GM06990 (cell line): ENCODE results near the gene IP6K1.

Experiments used
- DNase-seq: peaks from one replicate; pipeline ENCODE4 v3.0.0-alpha.2; 2011; ENCODE audit not compliant: insufficient read length; ENCODE audit errors: extremely low read depth
- H3K27me3 ChIP-seq: replicated peaks from 2 replicates; pipeline ENCODE4 v1.6.0; 2011; ENCODE audit warnings: low read length; ENCODE audit not compliant: control insufficient read depth, insufficient read depth
- H3K36me3 ChIP-seq: 2 replicates; pipeline ENCODE4 v1.5.1; 2011; ENCODE audit warnings: low read length; ENCODE audit not compliant: control insufficient read depth, insufficient read depth
- H3K4me3 ChIP-seq: replicated peaks from 2 replicates; pipeline ENCODE4 v1.5.1; 2011; ENCODE audit warnings: low read depth, mild to moderate bottlenecking, control low read depth, low read length
- CTCF ChIP-seq: IDR thresholded peaks from 2 replicates; pipeline ENCODE4 v1.5.1; 2011; ENCODE audit warnings: low read length, control low read depth, mild to moderate bottlenecking, inconsistent platforms; ENCODE audit not compliant: insufficient read depth, poor library complexity, severe bottlenecking

Gene IP6K1

GRCh38 chr3:49747792-49748480 is 38.4 kb downstream of the IP6K1 start:
- no peak overlapping the region for H3K4me3 ChIP-seq
- peaks cover 7% of the 10 kb centered on the region for H3K36me3 ChIP-seq
- no peaks in the 10 kb centered on the region for H3K27me3 ChIP-seq
- no peak for TF ChIP-seq CTCF
- DNase-seq = no peak

- Histone ChIP-seq H3K4me3 (no peak overlapping the region), H3K36me3 (peaks cover 7% of the 10 kb centered on the region), H3K27me3 (no peaks in the 10 kb centered on the region)
- no peak for DNase-seq
- TF ChIP-seq CTCF = no peak
Observed at GRCh38 chr3:49745986-49746385, 40.4 kb downstream of the IP6K1 start.

- H3K4me3 ChIP-seq = no peak overlapping the region
- H3K36me3 ChIP-seq = peaks cover 9% of the 10 kb centered on the region
- DNase-seq = no peak
- TF ChIP-seq CTCF = no peak
- no peaks in the 10 kb centered on the region for H3K27me3 ChIP-seq
Observed at GRCh38 chr3:49740427-49740826, 45.9 kb downstream of the IP6K1 start.

GRCh38 chr3:49738067-49738713 is 48.2 kb downstream of the IP6K1 start:
- no peak for DNase-seq
- no peak for TF ChIP-seq CTCF
- Histone ChIP-seq H3K4me3 (no peak overlapping the region), H3K27me3 (no peaks in the 10 kb centered on the region), H3K36me3 (peaks cover 8% of the 10 kb centered on the region)

- no peak for TF ChIP-seq CTCF
- Histone ChIP-seq H3K4me3 (no peak overlapping the region), H3K27me3 (no peaks in the 10 kb centered on the region), H3K36me3 (peaks cover 15% of the 10 kb centered on the region)
- no peak for DNase-seq
Observed at GRCh38 chr3:49734752-49735151, 51.6 kb downstream of the IP6K1 start.
